DOHH2 (cell line): ENCODE results near the gene JDP2.

Experiments used
- CTCF ChIP-seq: fragments of 200-600 bp; sonication (generic); IDR thresholded peaks from one replicate; pipeline ENCODE4 v1.5.1; 2014; ENCODE audit warnings: antibody characterized with exemption, mild to moderate bottlenecking, low read depth, low read length; ENCODE audit not compliant: poor library complexity, severe bottlenecking
- EZH2phosphoT487 ChIP-seq: fragments of 200-600 bp; sonication (generic); IDR thresholded peaks from 2 replicates; pipeline ENCODE4 v1.6.1; 2017; ENCODE audit warnings: borderline replicate concordance, mild to moderate bottlenecking, antibody characterized with exemption, low read length, moderate library complexity, mixed read lengths

DNA sequence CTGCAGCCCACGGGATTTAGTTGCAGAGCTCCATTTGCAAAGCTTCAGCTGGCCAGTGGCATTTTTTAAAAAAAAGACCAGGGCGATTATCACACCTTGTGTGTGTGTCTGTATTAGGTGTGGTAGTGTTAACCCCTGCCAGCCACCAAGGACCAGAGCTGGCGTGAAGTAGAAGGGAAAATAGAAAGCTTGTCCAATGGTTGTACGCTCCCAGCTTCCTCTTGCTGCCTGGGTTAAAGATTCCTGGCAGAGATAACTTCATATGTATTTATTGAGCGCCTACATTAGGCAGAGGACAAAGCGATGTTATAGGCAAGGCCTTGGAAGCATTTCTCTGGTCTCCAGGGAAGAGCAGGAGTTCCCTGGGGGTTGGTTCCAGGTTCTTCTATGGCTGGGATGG lies 3.2 kb downstream of the JDP2 start:
- no peak for TF ChIP-seq CTCF
- TF ChIP-seq EZH2phosphoT487: no peak
